IMR-90 (cell line): ENCODE measurements around the gene CINP.

Experiments
- CHD1 ChIP-seq: IDR thresholded peaks from 2 replicates; pipeline ENCODE4 v1.6.1; 2012; ENCODE audit warnings: low read depth, low read length, improper control_type of control experiment
- CTCF ChIP-seq: conservative IDR thresholded peaks from 2 replicates; pipeline ENCODE4 v1.5.1; 2012; ENCODE audit warnings: mild to moderate bottlenecking, low read depth, low read length, improper control_type of control experiment
- MAFK ChIP-seq: IDR thresholded peaks from 2 replicates; pipeline ENCODE4 v1.6.1; 2012; ENCODE audit warnings: low read depth, low read length, improper control_type of control experiment
- POLR2A ChIP-seq: IDR thresholded peaks from 2 replicates; pipeline ENCODE4 v1.6.1; 2012; ENCODE audit warnings: mild to moderate bottlenecking, low read depth, low read length
- RFX5 ChIP-seq: IDR thresholded peaks from 2 replicates; pipeline ENCODE4 v1.8.0; 2012; ENCODE audit warnings: low read depth, mild to moderate bottlenecking, low read length, moderate library complexity
- SMC3 ChIP-seq: fragments of 150-350 bp; IDR thresholded peaks from 2 replicates; pipeline ENCODE4 v1.6.1; 2016; ENCODE audit warnings: low read depth, mild to moderate bottlenecking, antibody characterized with exemption, low read length, moderate library complexity

- TF ChIP-seq CTCF (no peak), POLR2A (no peak), CHD1 (no peak), MAFK (no peak), SMC3 (no peak), RFX5 (no peak)
Observed at GRCh38 chr14:102344485-102344884, 18.2 kb downstream of the CINP start.
